PC-9 (cell line): ENCODE results near the gene MSH2. TPM values are rescaled to one million over a fixed set of nuclear protein-coding genes. Genes with fewer than 3 reads are reported as not detected.
A peak's percentile ranks its signal among the peaks of the same experiment; 100 is the strongest.

Experiments
- BruUV-seq: library from RNA; stranded (reverse); fragments of 400-500 nt; replicated peaks from 2 replicates; lab custom pipeline; 2021; lab: Mats Ljungman, UMichigan
- CTCF ChIA-PET: fragments of 300-600 bp; sonication (Branson Sonifier 250); formaldehyde crosslinking; loops from one replicate; lab custom pipeline; 2022; ENCODE audit warnings: antibody characterized with exemption; lab: Charles Lee
- POLR2A ChIA-PET: fragments of 300-600 bp; sonication (Branson Sonifier 250); formaldehyde crosslinking; loops from one replicate; lab custom pipeline; 2022; ENCODE audit warnings: antibody characterized with exemption; ENCODE audit not compliant: unreplicated experiment; lab: Charles Lee
- DNase-seq, 2 experiments: peaks; one replicate each; pipeline versions ENCODE4 v3.0.0 to v3.0.0-alpha.2; 2015 to 2022; ENCODE audit warnings: mixed read lengths in 1 of 2
- H2AFZ ChIP-seq: fragments of 200-600 bp; sonication (generic); 2 replicates; pipeline ENCODE4 v1.8.1; 2017; ENCODE audit warnings: antibody characterized with exemption
- H3F3A ChIP-seq: fragments of 200-600 bp; sonication (generic); 2 replicates; pipeline ENCODE4 v1.8.1; 2017; ENCODE audit warnings: antibody characterized with exemption, mild to moderate bottlenecking, low read depth; ENCODE audit not compliant: insufficient read depth
- H3K27ac ChIP-seq: fragments of 200-600 bp; sonication (generic); 2 replicates; pipeline ENCODE4 v1.6.1; 2016; ENCODE audit warnings: mixed run types
- H3K27me3 ChIP-seq: fragments of 200-600 bp; sonication (generic); 2 replicates; pipeline ENCODE4 v1.6.1; 2016; ENCODE audit warnings: low read depth, mixed run types; ENCODE audit not compliant: insufficient read depth
- H3K36me3 ChIP-seq: fragments of 200-600 bp; sonication (generic); 2 replicates; pipeline ENCODE4 v1.6.1; 2016; ENCODE audit warnings: low read depth, mixed run types
- H3K4me1 ChIP-seq: fragments of 200-600 bp; sonication (generic); replicated peaks from 2 replicates; pipeline ENCODE4 v1.6.1; 2016; ENCODE audit warnings: mixed run types; ENCODE audit not compliant: insufficient read depth
- H3K4me2 ChIP-seq: fragments of 200-600 bp; sonication (generic); 2 replicates; pipeline ENCODE4 v1.6.1; 2017; ENCODE audit warnings: mixed run types
- H3K4me3 ChIP-seq: fragments of 200-600 bp; sonication (generic); 2 replicates; pipeline ENCODE4 v1.6.1; 2016; ENCODE audit warnings: mixed run types
- H3K79me2 ChIP-seq: fragments of 200-600 bp; sonication (generic); 2 replicates; pipeline ENCODE4 v1.6.1; 2017; ENCODE audit warnings: low read depth, mixed run types
- H3K9me2 ChIP-seq: fragments of 200-600 bp; sonication (generic); 2 replicates; pipeline ENCODE4 v1.8.1; 2017; ENCODE audit warnings: mild to moderate bottlenecking; ENCODE audit not compliant: insufficient read depth
- H3K9me3 ChIP-seq: fragments of 200-600 bp; sonication (generic); 2 replicates; pipeline ENCODE4 v1.8.1; 2016; ENCODE audit warnings: low read depth; ENCODE audit not compliant: insufficient read depth
- H4K20me1 ChIP-seq: fragments of 200-600 bp; sonication (generic); 2 replicates; pipeline ENCODE4 v1.8.1; 2017; ENCODE audit not compliant: insufficient read depth
- EZH2 ChIP-seq: fragments of 200-600 bp; sonication (generic); IDR thresholded peaks from 2 replicates; pipeline ENCODE4 v1.8.0; 2017; ENCODE audit warnings: antibody characterized with exemption, low read depth
- intact Hi-C: fragments of 100-400 bp; cut with micrococcal nuclease; formaldehyde crosslinking; loops from one replicate; pipeline ENCODE4 v1.10.0; 2022; ENCODE audit not compliant: unreplicated experiment
- total RNA-seq: library from RNA; stranded (reverse); gene quantifications from 2 replicates; pipeline ENCODE4 v1.2.3, GENCODE V29; 2021
- TF ChIP-seq, protein P1 (sequence below): fragments of 200-600 bp; sonication (generic); conservative IDR thresholded peaks from 2 replicates; pipeline ENCODE4 v1.6.1; 2017; ENCODE audit warnings: mixed run types, antibody characterized with exemption, mild to moderate bottlenecking, moderate library complexity

The MSH2 gene
- total RNA-seq, 1 experiment from 2014 or later = 54.2 TPM

DNA sequence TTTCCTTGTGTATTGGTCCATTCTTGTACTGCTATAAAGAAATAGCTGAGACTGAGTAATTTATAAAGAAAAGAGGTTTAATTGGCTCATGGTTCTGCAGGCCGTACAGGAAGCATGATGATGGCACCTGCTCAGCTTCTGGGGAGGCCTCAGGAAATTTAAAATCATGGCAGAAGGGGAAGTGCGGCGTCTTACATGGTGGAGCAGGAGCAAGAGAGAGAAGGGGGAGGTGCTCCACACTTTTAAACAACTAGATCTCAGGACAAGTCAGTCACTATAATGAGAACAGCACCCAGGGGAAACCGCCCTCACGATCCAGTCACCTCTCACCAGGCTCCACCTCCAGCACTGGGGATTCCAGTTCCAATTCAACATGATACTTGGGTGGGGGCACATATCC, 54.3 kb downstream of the MSH2 start:
- H3K4me2 ChIP-seq = no peak overlapping the region
- POLR2A ChIA-PET = no interaction called here
- H3K79me2 ChIP-seq = no peaks in the 10 kb centered on the region
- H3F3A ChIP-seq = peaks cover 16% of the 10 kb centered on the region
- H3K4me3 ChIP-seq = no peak overlapping the region
- intact Hi-C loops = no loop called here
- H2AFZ ChIP-seq = no peak overlapping the region
- H4K20me1 ChIP-seq = no peaks in the 10 kb centered on the region
- no TSS peak for BruUV-seq
- H3K36me3 ChIP-seq = peaks cover 11% of the 10 kb centered on the region; the same call in 1 of the 2 replicates
- TF ChIP-seq, protein P1, sequence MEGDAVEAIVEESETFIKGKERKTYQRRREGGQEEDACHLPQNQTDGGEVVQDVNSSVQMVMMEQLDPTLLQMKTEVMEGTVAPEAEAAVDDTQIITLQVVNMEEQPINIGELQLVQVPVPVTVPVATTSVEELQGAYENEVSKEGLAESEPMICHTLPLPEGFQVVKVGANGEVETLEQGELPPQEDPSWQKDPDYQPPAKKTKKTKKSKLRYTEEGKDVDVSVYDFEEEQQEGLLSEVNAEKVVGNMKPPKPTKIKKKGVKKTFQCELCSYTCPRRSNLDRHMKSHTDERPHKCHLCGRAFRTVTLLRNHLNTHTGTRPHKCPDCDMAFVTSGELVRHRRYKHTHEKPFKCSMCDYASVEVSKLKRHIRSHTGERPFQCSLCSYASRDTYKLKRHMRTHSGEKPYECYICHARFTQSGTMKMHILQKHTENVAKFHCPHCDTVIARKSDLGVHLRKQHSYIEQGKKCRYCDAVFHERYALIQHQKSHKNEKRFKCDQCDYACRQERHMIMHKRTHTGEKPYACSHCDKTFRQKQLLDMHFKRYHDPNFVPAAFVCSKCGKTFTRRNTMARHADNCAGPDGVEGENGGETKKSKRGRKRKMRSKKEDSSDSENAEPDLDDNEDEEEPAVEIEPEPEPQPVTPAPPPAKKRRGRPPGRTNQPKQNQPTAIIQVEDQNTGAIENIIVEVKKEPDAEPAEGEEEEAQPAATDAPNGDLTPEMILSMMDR = no peak
- no peak for TF ChIP-seq EZH2
- no peaks in the 10 kb centered on the region for H3K9me2 ChIP-seq
- no peaks in the 10 kb centered on the region for H3K4me1 ChIP-seq
- DNase-seq = no peak
- H3K9me3 ChIP-seq = no peaks in the 10 kb centered on the region
- H3K27ac ChIP-seq = no peak overlapping the region
- CTCF ChIA-PET = no interaction called here
- H3K27me3 ChIP-seq = no peaks in the 10 kb centered on the region

DNA sequence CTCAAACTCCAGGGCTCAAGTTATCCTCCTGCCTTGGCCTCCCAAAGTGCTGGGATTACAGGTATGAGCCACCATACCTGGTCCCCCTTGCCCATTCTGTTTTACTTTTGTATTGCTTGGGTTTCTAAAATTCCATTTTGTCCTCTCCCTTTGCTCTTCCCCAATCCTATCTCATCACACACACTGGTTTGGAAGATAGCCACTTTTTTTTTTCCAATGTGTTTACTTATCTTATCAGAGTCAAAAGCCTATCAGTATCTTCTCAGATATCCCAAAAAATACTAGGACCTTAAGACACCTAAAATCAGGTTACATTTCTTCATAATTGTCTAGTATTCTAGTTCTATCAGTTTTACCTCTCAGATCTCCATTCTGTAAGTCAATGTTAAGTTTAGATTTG, 56.1 kb downstream of the MSH2 start:
- CTCF ChIA-PET = no interaction called here
- no peaks in the 10 kb centered on the region for H4K20me1 ChIP-seq
- TF ChIP-seq, protein P1 = no peak
- BruUV-seq = no TSS peak
- no peaks in the 10 kb centered on the region for H3K27me3 ChIP-seq
- no peak overlapping the region for H3K27ac ChIP-seq
- H3K9me3 ChIP-seq = no peaks in the 10 kb centered on the region
- peaks cover 16% of the 10 kb centered on the region; the same call in 1 of the 2 replicates for H3F3A ChIP-seq
- intact Hi-C loops = no loop called here
- H3K79me2 ChIP-seq = no peaks in the 10 kb centered on the region
- no peak for DNase-seq
- POLR2A ChIA-PET = no interaction called here
- H3K4me2 ChIP-seq = no peak overlapping the region
- no peaks in the 10 kb centered on the region for H3K9me2 ChIP-seq
- H2AFZ ChIP-seq = no peak overlapping the region
- no peaks in the 10 kb centered on the region for H3K4me1 ChIP-seq
- no peak overlapping the region for H3K4me3 ChIP-seq
- peaks cover 20% of the 10 kb centered on the region for H3K36me3 ChIP-seq

DNA sequence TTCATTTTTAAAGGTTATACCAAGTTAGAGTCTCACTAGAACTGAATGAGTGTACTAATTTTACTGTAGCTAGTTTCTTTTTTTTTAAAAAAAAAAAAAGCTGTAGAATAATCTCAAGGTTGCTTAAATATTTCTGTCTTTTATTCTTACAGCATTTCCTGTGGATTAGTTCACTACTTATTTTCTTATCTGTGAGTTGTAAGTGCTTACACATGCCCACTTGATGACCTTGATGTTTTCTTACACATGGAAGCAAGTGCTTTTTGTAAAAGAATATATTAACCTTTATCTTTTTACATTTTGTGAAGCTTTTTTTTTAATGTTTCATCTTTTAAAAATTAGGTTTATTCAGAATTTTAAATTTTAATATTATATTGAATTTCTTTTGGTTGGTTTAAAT, 57.8 kb downstream of the MSH2 start:
- Histone ChIP-seq H4K20me1 (no peaks in the 10 kb centered on the region), H3F3A (peaks cover 23% of the 10 kb centered on the region; the same call in 1 of the 2 replicates), H3K9me2 (no peaks in the 10 kb centered on the region), H3K4me1 (no peaks in the 10 kb centered on the region), H3K9me3 (no peaks in the 10 kb centered on the region), H3K36me3 (peaks cover 11% of the 10 kb centered on the region; the same call in 1 of the 2 replicates), H3K4me2 (no peak overlapping the region), H3K27me3 (no peaks in the 10 kb centered on the region), H3K4me3 (no peak overlapping the region), H3K27ac (0 out of 2 replicates have a peak overlapping the region, but pooled peaks have one; percentile 18), H3K79me2 (no peaks in the 10 kb centered on the region), H2AFZ (no peak overlapping the region)
- DNase-seq = no peak
- ChIA-PET POLR2A (interaction anchor here (0.7 kb wide), 1 partner anchor 705 kb away, joined by 13 read pairs; no protein-coding TSS in a partner anchor), CTCF (interaction anchor here (0.6 kb wide), 2 partner anchors 53 to 209 kb away, joined by 3 to 6 read pairs; no protein-coding TSS in a partner anchor)
- TF ChIP-seq EZH2 = no peak
- TF ChIP-seq, protein P1 = no peak
- intact Hi-C loops = no loop called here
- no TSS peak for BruUV-seq
